Limb (tissue), 2 donors: ENCODE data around the gene MEX3A.
A peak's percentile ranks its signal among the peaks of the same experiment; 100 is the strongest.
"Not testable (repeated sequence)": the region's sequence is repeated elsewhere in the genome, so short reads cannot be mapped to it uniquely, and the experiment has no call there.

Experiments
- DNase-seq, 2 donors: peaks; one replicate each; pipeline ENCODE4 v3.0.0-alpha.2; 2016; ENCODE audit errors: extremely low spot score in 2 of 2

Gene MEX3A

GRCh38 chr1:156119503-156120209, 37.4 kb upstream of the MEX3A start:
- no peak for DNase-seq

DNA sequence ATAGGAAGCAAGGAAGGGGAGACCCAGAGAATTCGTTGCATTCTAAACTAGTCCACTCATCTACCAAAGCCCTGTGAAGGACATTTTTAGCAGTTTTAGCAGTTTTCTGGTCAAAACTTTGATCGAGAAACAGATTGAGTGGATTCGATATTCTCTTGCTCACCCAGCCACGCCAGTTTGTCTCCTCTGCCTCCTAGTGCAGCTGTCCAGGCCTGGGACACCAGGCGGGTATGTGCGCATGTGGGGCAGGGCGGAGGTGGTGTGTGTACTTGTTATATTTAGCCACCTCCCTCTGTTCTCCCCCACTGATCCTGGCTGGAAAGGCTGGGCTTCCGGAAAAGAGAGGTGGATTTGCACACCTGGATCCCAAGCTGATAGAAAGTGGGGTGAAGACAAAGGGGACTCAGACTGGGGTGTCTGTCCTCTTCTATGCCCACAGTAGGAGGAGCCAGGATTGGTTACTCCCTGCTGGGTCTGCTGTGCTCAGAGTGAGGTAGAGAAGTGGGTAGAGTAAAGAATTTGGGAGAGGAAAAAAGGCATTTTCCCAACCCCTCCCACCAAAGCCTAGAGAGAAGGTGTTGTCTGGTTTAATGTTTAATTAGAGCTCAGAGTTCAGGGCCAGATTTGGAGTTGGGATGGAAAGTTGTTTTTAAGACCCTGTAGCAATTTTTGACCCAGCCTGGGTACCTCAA, 36.1 kb upstream of the MEX3A start:
- no peak for DNase-seq

DNA sequence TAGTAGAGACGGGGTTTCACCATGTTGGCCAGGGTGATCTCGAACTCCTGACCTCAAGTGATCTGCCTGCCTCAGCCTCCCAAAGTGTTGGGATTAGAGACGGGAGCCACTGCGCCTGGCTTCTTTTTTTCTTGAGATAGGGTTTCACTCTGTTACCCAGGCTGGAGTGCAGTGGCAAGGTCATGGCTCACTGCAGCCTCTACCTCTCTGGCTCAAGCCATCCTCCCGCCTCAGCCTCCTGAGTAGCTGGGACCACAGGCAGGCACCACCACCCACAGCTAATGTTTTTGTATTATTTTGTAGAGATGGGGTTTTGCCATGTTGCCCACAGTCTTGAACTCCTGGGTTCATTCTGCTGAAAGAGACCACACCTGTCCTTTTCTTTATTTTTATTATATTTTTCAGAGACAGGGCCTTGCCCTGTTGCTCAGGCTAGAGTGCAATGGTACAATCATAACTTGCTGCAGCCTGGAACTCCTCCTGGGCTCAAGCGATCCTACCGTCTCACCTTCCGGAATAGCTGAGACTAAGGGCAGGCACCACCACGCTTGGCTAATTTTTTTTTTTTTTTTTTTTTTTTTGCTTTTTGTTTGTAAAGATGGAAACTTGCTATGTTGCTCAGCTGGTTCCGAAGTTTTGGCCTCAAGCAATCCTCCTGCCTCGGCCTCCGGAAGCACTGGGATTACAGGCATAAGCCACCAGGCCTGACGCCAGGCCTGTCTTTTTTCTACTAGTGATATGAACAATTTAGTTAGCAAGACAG, 35.3 kb upstream of the MEX3A start:
- DNase-seq = no peak

DNA sequence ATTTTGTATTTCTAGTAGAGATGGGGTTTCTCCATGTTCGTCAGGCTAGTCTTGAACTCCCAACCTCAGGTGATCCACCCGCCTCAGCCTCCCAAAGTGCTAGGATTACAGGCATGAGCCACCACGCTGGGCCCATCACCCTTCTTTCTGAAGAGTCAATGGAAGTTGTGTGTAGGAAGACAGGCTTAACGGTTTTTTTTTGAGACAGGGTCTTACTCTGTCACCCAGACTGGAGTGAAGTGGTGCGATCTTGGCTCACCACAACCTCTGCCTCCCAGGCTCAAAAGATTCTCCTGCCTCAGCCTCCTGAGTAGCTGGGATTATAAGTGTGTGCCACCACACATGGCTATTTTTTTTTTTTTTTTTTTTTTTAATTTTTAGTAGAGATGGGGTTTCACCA, 34.5 kb upstream of the MEX3A start:
- DNase-seq = not testable (repeated sequence)

GRCh38 chr1:156115514-156116374, 33.5 kb upstream of the MEX3A start:
- DNase-seq = peak in 1 of 2 donors; percentile 72

DNA sequence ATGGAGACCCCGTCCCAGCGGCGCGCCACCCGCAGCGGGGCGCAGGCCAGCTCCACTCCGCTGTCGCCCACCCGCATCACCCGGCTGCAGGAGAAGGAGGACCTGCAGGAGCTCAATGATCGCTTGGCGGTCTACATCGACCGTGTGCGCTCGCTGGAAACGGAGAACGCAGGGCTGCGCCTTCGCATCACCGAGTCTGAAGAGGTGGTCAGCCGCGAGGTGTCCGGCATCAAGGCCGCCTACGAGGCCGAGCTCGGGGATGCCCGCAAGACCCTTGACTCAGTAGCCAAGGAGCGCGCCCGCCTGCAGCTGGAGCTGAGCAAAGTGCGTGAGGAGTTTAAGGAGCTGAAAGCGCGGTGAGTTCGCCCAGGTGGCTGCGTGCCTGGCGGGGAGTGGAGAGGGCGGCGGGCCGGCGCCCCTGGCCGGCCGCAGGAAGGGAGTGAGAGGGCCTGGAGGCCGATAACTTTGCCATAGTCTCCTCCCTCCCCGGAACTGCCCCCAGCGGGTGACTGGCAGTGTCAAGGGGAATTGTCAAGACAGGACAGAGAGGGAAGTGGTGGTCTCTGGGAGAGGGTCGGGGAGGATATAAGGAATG, 32.8 kb upstream of the MEX3A start:
- DNase-seq = peak in 1 of 2 donors; percentile 68

- peak; percentile 90 to 92 for DNase-seq
Observed at GRCh38 chr1:156114101-156114918, 32.0 kb upstream of the MEX3A start, which contains the start of gene LMNA. TSS of gene LMNA (plus strand) at chr1:156114711. CDS start at chr1:156114919, 208 bp downstream.

- DNase-seq = peak in 1 of 2 donors; percentile 62
Observed at GRCh38 chr1:156113282-156113950, 31.2 kb upstream of the MEX3A start.

DNA sequence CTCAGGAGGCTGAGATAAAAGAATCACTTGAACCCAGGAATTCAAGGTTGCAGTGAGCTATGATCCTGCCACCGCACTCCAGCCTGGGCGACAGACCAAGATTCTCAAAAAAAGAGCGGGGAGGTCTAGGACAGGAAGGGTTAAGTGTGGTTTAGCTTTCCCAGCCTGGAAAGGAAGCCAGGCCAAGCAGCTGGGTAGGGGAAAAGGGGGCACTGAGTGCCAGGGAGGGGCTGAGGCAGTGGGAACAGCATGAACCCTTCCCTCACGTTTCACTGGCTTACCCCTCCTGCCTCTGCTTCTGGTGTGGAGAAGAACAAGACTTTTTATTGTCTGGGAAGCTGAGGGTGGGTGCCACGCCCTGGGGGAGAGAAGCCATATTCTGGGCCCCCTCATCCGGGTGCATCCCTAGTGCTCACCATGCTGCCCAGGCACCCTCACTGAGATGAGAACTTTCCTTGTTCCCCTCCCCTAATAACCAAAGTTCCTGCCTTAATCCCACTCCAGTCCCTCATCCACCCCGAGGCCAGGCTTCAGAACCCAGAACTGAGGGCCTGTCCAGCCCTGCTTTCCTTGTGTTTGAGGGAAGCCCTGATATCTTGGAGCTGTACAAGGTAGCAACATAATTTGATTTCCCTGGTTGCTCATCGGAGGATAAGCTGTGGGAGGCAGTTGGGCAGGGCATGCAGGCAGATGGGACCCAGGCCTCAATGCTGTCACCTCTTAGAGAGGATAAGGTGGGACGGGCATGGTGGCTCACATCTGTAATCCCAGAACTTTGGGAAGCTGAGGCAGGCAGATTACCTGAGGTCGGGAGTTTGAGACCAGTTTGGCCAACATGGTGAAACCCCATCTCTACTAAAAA, 30.2 kb upstream of the MEX3A start:
- peak in 1 of 2 donors; percentile 72 for DNase-seq

DNA sequence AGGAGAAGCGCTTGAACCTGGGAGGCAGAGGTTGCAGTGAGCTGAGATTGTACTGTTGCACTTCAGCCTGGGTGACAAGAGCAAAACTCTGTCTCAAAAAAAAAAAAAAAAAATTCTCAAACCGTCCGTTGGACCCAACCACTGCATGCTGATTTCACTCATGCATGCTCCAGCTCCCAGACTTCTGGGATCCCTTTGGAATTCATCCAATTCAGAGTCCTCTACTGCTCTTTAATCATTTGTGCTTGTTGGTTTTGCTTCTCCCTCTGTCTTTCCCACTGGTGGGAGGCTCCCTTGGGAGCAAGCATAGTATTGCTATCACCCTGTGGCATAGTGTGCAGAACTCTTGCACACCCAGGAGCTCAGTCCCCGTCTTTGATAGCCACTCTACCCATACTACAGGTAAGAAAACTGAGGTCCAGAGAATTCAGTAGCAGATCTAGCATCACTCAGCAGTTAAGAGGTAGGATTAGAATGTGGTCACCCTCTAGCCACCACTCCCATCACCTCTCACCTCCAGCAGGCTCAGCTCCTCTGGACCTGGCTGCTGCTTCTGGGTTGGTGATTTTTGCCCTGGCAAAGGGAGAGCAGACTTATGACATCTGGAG, 29.2 kb upstream of the MEX3A start:
- DNase-seq = no peak

DNA sequence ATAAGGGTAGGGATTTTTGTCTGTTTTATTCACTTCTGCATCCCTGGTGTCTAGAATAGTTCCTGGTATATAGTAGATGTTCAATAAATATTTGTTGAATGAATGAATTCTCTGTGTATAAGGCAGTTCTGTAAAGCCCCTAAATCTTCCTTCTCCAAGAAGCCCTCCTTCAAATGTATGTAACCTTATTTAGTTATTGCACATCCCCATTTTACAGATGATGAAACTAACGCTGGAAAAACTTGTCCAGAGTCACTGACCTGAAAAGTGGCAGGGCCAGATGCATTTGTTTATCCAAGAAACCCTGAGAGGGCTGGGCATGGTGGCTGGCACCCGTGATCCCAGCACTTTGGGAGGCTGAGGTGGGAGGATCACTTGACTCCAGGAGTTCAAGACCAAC, 28.0 kb upstream of the MEX3A start:
- no peak for DNase-seq

DNA sequence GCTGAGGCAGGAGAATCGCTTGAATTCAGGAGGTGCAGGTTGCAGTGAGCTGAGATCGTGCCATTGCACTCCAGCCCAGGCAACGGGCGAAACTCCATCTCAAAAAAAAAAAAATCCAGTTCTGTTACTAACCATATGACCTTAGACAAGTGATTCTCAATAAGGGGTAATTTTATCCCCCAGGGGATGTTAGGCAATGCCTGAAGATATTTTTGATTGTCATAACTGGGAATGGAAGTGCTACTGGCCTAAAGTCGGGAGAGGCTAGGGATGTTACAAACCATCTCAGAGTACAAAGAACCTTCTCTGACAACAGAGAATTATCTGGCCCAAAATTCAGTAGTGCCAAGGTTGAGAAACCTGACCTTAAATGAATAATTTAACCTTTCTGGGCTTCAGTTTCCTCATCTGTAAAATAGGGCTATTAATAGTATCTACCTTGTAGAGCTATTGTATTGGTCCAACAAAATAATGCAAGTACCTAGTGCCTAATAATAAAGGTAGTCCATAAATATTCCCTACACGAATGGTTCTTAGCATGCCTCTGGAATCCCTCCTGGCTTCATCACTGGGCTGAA, 26.5 kb upstream of the MEX3A start:
- no peak for DNase-seq

DNA sequence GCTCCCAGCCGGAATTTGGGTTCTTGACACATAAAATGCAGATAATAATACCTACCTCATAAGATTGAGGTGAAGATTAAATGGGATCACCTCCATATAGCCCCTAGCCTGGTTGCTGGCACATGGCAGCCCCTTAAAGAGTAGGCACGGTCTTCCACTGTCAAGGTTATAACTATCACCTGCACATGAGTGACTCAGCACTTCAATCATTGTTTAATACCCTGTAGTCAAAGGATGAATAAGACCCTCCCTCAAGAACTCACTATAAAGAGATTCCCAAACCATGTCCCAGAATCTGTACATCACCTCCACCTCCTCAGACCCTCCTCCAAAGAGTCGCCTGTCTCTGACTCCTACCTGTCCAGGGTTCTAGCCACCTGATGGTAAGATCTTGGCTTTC, 25.8 kb upstream of the MEX3A start:
- no peak for DNase-seq

GRCh38 chr1:156106624-156107488, 24.6 kb upstream of the MEX3A start:
- DNase-seq = no peak

DNA sequence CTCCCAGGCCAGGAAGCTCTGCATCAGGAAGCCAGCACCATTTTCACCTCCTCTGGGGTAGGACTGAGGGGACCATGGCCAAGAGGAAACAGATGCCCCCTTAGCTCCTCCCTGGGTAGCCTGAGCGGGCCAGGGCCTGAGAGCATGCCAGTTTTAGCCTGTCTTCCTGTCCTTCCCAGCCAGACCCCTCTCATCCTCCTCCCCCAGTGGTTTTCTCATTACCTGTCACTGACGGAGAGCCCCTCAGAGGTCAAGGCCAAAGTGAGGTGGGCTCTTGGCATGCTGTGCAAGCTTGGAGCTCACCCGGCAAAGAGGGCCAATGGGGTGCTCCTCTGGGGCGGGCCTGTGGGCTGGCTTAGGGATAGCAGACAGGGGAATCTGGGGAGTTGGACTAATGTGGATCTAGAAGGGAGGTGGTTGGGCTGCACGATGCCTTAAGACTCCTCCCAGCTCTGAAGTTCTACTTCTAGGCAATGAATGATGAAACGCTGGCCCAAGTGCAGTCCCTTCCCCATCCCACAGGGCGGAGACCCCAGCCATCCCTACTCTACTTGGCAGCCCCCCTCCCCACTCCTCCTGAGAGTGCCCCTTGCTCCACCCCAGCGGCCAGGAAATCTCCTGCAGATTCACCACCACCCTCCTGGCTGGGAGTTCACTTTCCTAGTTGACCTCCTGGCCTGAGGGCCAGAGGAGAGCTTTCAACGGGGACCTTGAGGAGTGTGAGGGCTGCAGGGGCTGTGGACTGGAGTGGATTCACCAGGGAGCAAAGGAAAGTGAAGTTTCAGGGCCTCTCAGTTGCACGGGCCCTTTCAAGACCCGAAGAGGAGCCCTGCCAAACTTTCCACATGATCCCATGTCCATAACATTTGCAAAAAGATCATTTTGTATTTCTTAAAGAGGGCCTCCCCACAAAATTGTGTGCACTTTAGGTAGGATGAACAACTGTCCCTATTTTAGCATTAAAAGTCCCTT, 22.9 kb upstream of the MEX3A start:
- DNase-seq = peak; percentile 66 to 83
